Measurements from ENCODE around the gene PTPRE. TPM values are rescaled to one million over a fixed set of nuclear protein-coding genes. Genes with fewer than 3 reads are reported as not detected.
A peak's percentile ranks its signal among the peaks of the same experiment; 100 is the strongest.

PTPRE gene
- total RNA-seq, 1 donor from 2014 or later: 33.6 TPM

GRCh38 chr10:127972751-127973357, 66.0 kb downstream of the PTPRE start:
- DNase-seq: no peak
- intact Hi-C loops (cut with micrococcal nuclease): no loop called here
- no peaks in the 10 kb centered on the region for H3K9me3 Mint-ChIP-seq
- H3K27me3 Mint-ChIP-seq: peaks cover 12% of the 10 kb centered on the region
- peaks cover 6% of the 10 kb centered on the region for H3K4me1 Mint-ChIP-seq
- no peak overlapping the region for H3K4me3 Mint-ChIP-seq
- no peak overlapping the region for H3K27ac Mint-ChIP-seq
- H3K36me3 Mint-ChIP-seq (ENCODE audit: low read depth): no peaks in the 10 kb centered on the region

- Mint-ChIP-seq H3K4me1 (peaks cover 7% of the 10 kb centered on the region), H3K27ac (no peak overlapping the region), H3K36me3 (ENCODE audit: low read depth) (no peaks in the 10 kb centered on the region), H3K9me3 (no peaks in the 10 kb centered on the region), H3K27me3 (peaks cover 12% of the 10 kb centered on the region), H3K4me3 (no peak overlapping the region)
- DNase-seq: no peak
- intact Hi-C loops (cut with micrococcal nuclease): no loop called here
These were observed 66.9 kb downstream of the PTPRE start for GRCh38 chr10:127973791-127974311.

- intact Hi-C loops (cut with micrococcal nuclease): no loop called here
- H3K4me3 Mint-ChIP-seq: no peak overlapping the region
- H3K4me1 Mint-ChIP-seq: peaks cover 7% of the 10 kb centered on the region
- no peak for DNase-seq
- no peak overlapping the region for H3K27ac Mint-ChIP-seq
- no peaks in the 10 kb centered on the region for H3K36me3 Mint-ChIP-seq (ENCODE audit: low read depth)
- peaks cover 10% of the 10 kb centered on the region for H3K27me3 Mint-ChIP-seq
- H3K9me3 Mint-ChIP-seq: peaks cover 2% of the 10 kb centered on the region
These were observed 68.0 kb downstream of the PTPRE start for GRCh38 chr10:127974911-127975310.

- Mint-ChIP-seq H3K4me3 (no peak overlapping the region), H3K4me1 (peaks cover 7% of the 10 kb centered on the region), H3K27me3 (peaks cover 10% of the 10 kb centered on the region), H3K9me3 (peaks cover 3% of the 10 kb centered on the region), H3K27ac (no peak overlapping the region), H3K36me3 (ENCODE audit: low read depth) (no peaks in the 10 kb centered on the region)
- no peak for DNase-seq
- intact Hi-C loops (cut with micrococcal nuclease): no loop called here
These were observed 69.4 kb downstream of the PTPRE start for GRCh38 chr10:127976286-127976685.

GRCh38 chr10:127976701-127977356, 69.9 kb downstream of the PTPRE start:
- DNase-seq: no peak
- peaks cover 10% of the 10 kb centered on the region for H3K27me3 Mint-ChIP-seq
- H3K4me1 Mint-ChIP-seq: peaks cover 7% of the 10 kb centered on the region
- no peak overlapping the region for H3K27ac Mint-ChIP-seq
- peaks cover 3% of the 10 kb centered on the region for H3K9me3 Mint-ChIP-seq
- H3K4me3 Mint-ChIP-seq: no peak overlapping the region
- no peaks in the 10 kb centered on the region for H3K36me3 Mint-ChIP-seq (ENCODE audit: low read depth)
- intact Hi-C loops (cut with micrococcal nuclease): no loop called here

- Mint-ChIP-seq H3K9me3 (peaks cover 3% of the 10 kb centered on the region), H3K27ac (no peak overlapping the region), H3K4me1 (peaks cover 7% of the 10 kb centered on the region), H3K27me3 (peaks cover 10% of the 10 kb centered on the region), H3K36me3 (ENCODE audit: low read depth) (no peaks in the 10 kb centered on the region), H3K4me3 (peak overlapping the region; percentile 3)
- intact Hi-C loops (cut with micrococcal nuclease): no loop called here
- peak; percentile 69 for DNase-seq
These were observed 70.6 kb downstream of the PTPRE start for GRCh38 chr10:127977357-127978009.

GRCh38 chr10:127978481-127978880, 71.6 kb downstream of the PTPRE start:
- Mint-ChIP-seq H3K27me3 (peaks cover 5% of the 10 kb centered on the region), H3K4me3 (no peak overlapping the region), H3K4me1 (peaks cover 9% of the 10 kb centered on the region)

GRCh38 chr10:127979045-127979444, 72.1 kb downstream of the PTPRE start:
- Mint-ChIP-seq H3K4me3 (no peak overlapping the region), H3K27me3 (no peaks in the 10 kb centered on the region), H3K27ac (no peak overlapping the region), H3K9me3 (peaks cover 3% of the 10 kb centered on the region), H3K4me1 (peaks cover 11% of the 10 kb centered on the region), H3K36me3 (ENCODE audit: low read depth) (no peaks in the 10 kb centered on the region)
- no peak for DNase-seq
- intact Hi-C loops (cut with micrococcal nuclease): no loop called here

More at GRCh38 chr10:127978481-127978880, 71.6 kb downstream of the PTPRE start:
- no peak for DNase-seq
- intact Hi-C loops (cut with micrococcal nuclease): no loop called here
- Mint-ChIP-seq H3K36me3 (ENCODE audit: low read depth) (no peaks in the 10 kb centered on the region), H3K27ac (no peak overlapping the region), H3K9me3 (peaks cover 3% of the 10 kb centered on the region)

- Mint-ChIP-seq H3K27me3 (no peaks in the 10 kb centered on the region), H3K4me1 (peaks cover 13% of the 10 kb centered on the region), H3K36me3 (ENCODE audit: low read depth) (no peaks in the 10 kb centered on the region), H3K4me3 (no peak overlapping the region), H3K9me3 (peaks cover 3% of the 10 kb centered on the region), H3K27ac (no peak overlapping the region)
- no peak for DNase-seq
- intact Hi-C loops (cut with micrococcal nuclease): no loop called here
These were observed 72.7 kb downstream of the PTPRE start for GRCh38 chr10:127979566-127979965.

- no peaks in the 10 kb centered on the region for H3K27me3 Mint-ChIP-seq
- no peak overlapping the region for H3K27ac Mint-ChIP-seq
- H3K4me3 Mint-ChIP-seq: no peak overlapping the region
- no peaks in the 10 kb centered on the region for H3K36me3 Mint-ChIP-seq (ENCODE audit: low read depth)
- no peak for DNase-seq
- H3K9me3 Mint-ChIP-seq: peaks cover 3% of the 10 kb centered on the region
- intact Hi-C loops (cut with micrococcal nuclease): no loop called here
- peaks cover 17% of the 10 kb centered on the region for H3K4me1 Mint-ChIP-seq
These were observed 74.0 kb downstream of the PTPRE start for GRCh38 chr10:127980898-127981297.

- no peaks in the 10 kb centered on the region for H3K36me3 Mint-ChIP-seq (ENCODE audit: low read depth)
- intact Hi-C loops (cut with micrococcal nuclease): no loop called here
- H3K27me3 Mint-ChIP-seq: no peaks in the 10 kb centered on the region
- H3K4me1 Mint-ChIP-seq: peaks cover 22% of the 10 kb centered on the region
- H3K9me3 Mint-ChIP-seq: peaks cover 3% of the 10 kb centered on the region
- DNase-seq: no peak
- H3K4me3 Mint-ChIP-seq: no peak overlapping the region
- no peak overlapping the region for H3K27ac Mint-ChIP-seq
These were observed 75.7 kb downstream of the PTPRE start for GRCh38 chr10:127982601-127983000.

- Mint-ChIP-seq H3K4me1 (peaks cover 21% of the 10 kb centered on the region), H3K27me3 (no peaks in the 10 kb centered on the region), H3K9me3 (peaks cover 3% of the 10 kb centered on the region), H3K36me3 (ENCODE audit: low read depth) (no peaks in the 10 kb centered on the region), H3K27ac (peak overlapping the region; percentile 43), H3K4me3 (no peak overlapping the region)
- intact Hi-C loops (cut with micrococcal nuclease): no loop called here
- no peak for DNase-seq
These were observed 76.6 kb downstream of the PTPRE start for GRCh38 chr10:127983344-127984100.

- Mint-ChIP-seq H3K36me3 (ENCODE audit: low read depth) (no peaks in the 10 kb centered on the region), H3K4me1 (peaks cover 27% of the 10 kb centered on the region), H3K27ac (no peak overlapping the region), H3K27me3 (no peaks in the 10 kb centered on the region), H3K9me3 (peaks cover under 1% of the 10 kb centered on the region), H3K4me3 (no peak overlapping the region)
- no peak for DNase-seq
- intact Hi-C loops (cut with micrococcal nuclease): no loop called here
These were observed 78.0 kb downstream of the PTPRE start for GRCh38 chr10:127984945-127985344.

Measured in activated CD4-positive, alpha-beta T cell treated with anti-CD3 and anti-CD28 coated beads, Interleukin-2, amount 10 ng/mL, durations not matched to agents 24 days and 14 days (primary cell).